ENCODE data around the gene FYN. TPM values are rescaled to one million over a fixed set of nuclear protein-coding genes. Genes with fewer than 3 reads are reported as not detected.

The FYN gene
- total and polyA plus RNA-seq, 9 of the 15 experiments (the other 6 are each of a cell fraction or from before 2014, with no cell fraction given): 2.9 to 22.1 (median 11.4) TPM

GRCh38 chr6:111813237-111813636 is 60.0 kb downstream of the FYN start (continued):
- TF ChIP-seq CHD7 (IDR thresholded peaks at IDR 0.05; ENCODE audit: low read depth, low read length) (no peak), ZNF134 (CRISPR knock-in tag; conservative IDR thresholded peaks at IDR 0.05) (no peak), SMAD3 (CRISPR knock-in tag; conservative IDR thresholded peaks at IDR 0.05) (no peak), ZNF23 (CRISPR knock-in tag; IDR thresholded peaks at IDR 0.05) (no peak), RHOXF2B (CRISPR knock-in tag; conservative IDR thresholded peaks at IDR 0.05) (no peak), SMAD1 (IDR thresholded peaks at IDR 0.05; ENCODE audit: low read depth, low read length, partially characterized antibody) (no peak), PURB (CRISPR knock-in tag; IDR thresholded peaks at IDR 0.05; ENCODE audit: low read depth) (no peak), TOE1 (IDR thresholded peaks at IDR 0.05; ENCODE audit: borderline replicate concordance) (no peak), TOE1 (CRISPR knock-in tag; IDR thresholded peaks at IDR 0.05; ENCODE audit: borderline replicate concordance, low read depth) (no peak), CBX8 (IDR thresholded peaks at IDR 0.05; ENCODE audit: borderline replicate concordance, extremely low read depth, low read depth, low read length, poor library complexity, severe bottlenecking) (no peak)

All from K562 (cell line).